Lower lobe of right lung (tissue), 2 donors: ENCODE results near the gene CCDC85A. TPM values are rescaled to one million over a fixed set of nuclear protein-coding genes. Genes with fewer than 3 reads are reported as not detected.

ENCODE experiments used
- ATAC-seq, 2 donors: fragments of 200-7000 bp; cut with Tn5 transposase; one replicate each; pipeline ENCODE4 v1.9.1; 2020 to 2022; ENCODE audit warnings: mild to moderate bottlenecking in 2 of 2, moderate library complexity in 2 of 2
- DNase-seq: peaks from one replicate; pipeline ENCODE4 v3.0.0-alpha.2; 2020
- H3K27ac ChIP-seq: fragments of 200-600 bp; one replicate; pipeline ENCODE4 v1.8.0; 2022
- H3K27me3 ChIP-seq: fragments of 200-600 bp; one replicate; pipeline ENCODE4 v1.8.0; 2022; ENCODE audit warnings: low read depth
- H3K36me3 ChIP-seq: fragments of 200-600 bp; one replicate; pipeline ENCODE4 v1.8.0; 2022; ENCODE audit warnings: mild to moderate bottlenecking
- H3K4me1 ChIP-seq: fragments of 200-600 bp; one replicate; pipeline ENCODE4 v1.8.0; 2022
- H3K4me3 ChIP-seq: fragments of 200-600 bp; one replicate; pipeline ENCODE4 v1.8.0; 2022; ENCODE audit warnings: mild to moderate bottlenecking
- H3K9me3 ChIP-seq: fragments of 200-600 bp; one replicate; pipeline ENCODE4 v1.8.0; 2022
- intact Hi-C: fragments of 100-400 bp; cut with DNase I; formaldehyde crosslinking; loops from one replicate; pipeline ENCODE4 v1.11.0; 2022
- total RNA-seq: library from RNA; stranded (reverse); fragmentation: NEBNext Ultra II Directional; extraction: Animal tissue kit (Norgen Biotek cat#: 25700); gene quantifications from one replicate; pipeline ENCODE4 v1.2.1, GENCODE V29; 2021
- TF ChIP-seq, protein P1 (sequence below): fragments of 200-600 bp; IDR thresholded peaks from one replicate; pipeline ENCODE4 v1.8.0; 2022; ENCODE audit warnings: antibody characterized with exemption, mild to moderate bottlenecking
- donor health status: DM: no; HTN: yes; CAD: no; lungs with severe emphysema.

Gene CCDC85A
- total RNA-seq, 1 donor from 2014 or later: 17.0 TPM

- no peak overlapping the region for H3K27ac ChIP-seq
- no peaks in the 10 kb centered on the region for H3K36me3 ChIP-seq
- H3K9me3 ChIP-seq: no peaks in the 10 kb centered on the region
- H3K4me3 ChIP-seq: no peak overlapping the region
- H3K4me1 ChIP-seq: no peaks in the 10 kb centered on the region
- TF ChIP-seq, protein P1, sequence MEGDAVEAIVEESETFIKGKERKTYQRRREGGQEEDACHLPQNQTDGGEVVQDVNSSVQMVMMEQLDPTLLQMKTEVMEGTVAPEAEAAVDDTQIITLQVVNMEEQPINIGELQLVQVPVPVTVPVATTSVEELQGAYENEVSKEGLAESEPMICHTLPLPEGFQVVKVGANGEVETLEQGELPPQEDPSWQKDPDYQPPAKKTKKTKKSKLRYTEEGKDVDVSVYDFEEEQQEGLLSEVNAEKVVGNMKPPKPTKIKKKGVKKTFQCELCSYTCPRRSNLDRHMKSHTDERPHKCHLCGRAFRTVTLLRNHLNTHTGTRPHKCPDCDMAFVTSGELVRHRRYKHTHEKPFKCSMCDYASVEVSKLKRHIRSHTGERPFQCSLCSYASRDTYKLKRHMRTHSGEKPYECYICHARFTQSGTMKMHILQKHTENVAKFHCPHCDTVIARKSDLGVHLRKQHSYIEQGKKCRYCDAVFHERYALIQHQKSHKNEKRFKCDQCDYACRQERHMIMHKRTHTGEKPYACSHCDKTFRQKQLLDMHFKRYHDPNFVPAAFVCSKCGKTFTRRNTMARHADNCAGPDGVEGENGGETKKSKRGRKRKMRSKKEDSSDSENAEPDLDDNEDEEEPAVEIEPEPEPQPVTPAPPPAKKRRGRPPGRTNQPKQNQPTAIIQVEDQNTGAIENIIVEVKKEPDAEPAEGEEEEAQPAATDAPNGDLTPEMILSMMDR: no peak
- H3K27me3 ChIP-seq: no peaks in the 10 kb centered on the region
- DNase-seq: no peak
- ATAC-seq: no peak
- intact Hi-C loops: no loop called here
These were observed 164.8 kb downstream of the CCDC85A start for GRCh38 chr2:56348392-56349210.

DNA sequence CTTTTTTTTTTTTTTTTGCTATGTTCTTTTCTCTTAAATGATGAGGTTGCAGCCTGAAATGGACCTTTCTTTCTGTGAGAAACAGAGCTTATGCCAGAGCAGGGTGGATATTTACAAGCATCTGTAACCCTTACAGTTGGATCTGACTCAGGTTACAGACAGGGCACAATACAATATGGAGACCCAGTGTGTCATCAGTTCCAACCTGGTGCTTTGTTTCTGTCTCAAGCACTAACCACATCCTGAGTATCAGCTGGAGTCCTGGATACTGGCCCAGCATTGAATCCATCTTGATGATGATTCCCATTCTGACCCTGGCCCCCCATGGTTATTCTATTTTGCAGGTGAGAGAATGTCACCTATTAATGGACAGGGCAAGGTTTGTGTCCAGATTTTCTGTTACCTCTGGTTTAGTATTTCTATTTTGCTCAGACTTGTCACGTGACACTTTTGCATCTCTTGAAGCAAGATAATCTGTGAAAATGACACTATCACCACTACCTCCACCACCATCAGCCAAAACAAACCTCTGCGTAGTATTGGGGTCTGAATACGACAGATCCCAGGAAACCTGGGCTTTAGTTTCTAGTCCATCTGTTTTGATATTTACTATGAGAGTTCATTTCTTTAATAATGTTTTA is 174.0 kb downstream of the CCDC85A start:
- H3K9me3 ChIP-seq: no peaks in the 10 kb centered on the region
- intact Hi-C loops: no loop called here
- H3K4me3 ChIP-seq: no peak overlapping the region
- TF ChIP-seq, protein P1: no peak
- no peaks in the 10 kb centered on the region for H3K4me1 ChIP-seq
- H3K36me3 ChIP-seq: no peaks in the 10 kb centered on the region
- DNase-seq (no peak), ATAC-seq (no peak)
- no peaks in the 10 kb centered on the region for H3K27me3 ChIP-seq
- H3K27ac ChIP-seq: no peak overlapping the region

DNA sequence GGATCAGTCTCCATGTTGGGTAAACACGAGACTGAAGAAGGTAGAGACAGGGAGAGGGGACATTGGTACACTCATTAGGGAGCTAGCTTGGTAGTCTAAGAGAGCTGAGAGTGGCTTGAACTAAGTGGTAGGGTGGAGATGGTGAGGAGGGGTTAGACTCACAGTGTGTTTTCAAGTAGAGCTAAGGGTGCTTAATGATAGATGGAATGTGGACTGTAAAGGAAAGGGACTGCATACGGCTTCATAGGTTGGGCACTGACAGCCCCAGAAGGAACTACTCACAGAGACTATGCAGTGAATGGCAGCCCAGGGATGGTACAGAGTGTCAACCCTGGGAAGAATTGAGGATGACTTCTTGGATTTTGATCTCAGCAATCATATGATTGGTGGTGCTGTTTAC is 178.1 kb downstream of the CCDC85A start:
- TF ChIP-seq, protein P1: no peak
- Histone ChIP-seq H3K4me1 (no peaks in the 10 kb centered on the region), H3K27me3 (no peaks in the 10 kb centered on the region), H3K9me3 (no peaks in the 10 kb centered on the region), H3K27ac (no peak overlapping the region), H3K36me3 (no peaks in the 10 kb centered on the region), H3K4me3 (no peak overlapping the region)
- intact Hi-C loops: no loop called here
- ATAC-seq (peak; percentile 62 to 69), DNase-seq (no peak)

DNA sequence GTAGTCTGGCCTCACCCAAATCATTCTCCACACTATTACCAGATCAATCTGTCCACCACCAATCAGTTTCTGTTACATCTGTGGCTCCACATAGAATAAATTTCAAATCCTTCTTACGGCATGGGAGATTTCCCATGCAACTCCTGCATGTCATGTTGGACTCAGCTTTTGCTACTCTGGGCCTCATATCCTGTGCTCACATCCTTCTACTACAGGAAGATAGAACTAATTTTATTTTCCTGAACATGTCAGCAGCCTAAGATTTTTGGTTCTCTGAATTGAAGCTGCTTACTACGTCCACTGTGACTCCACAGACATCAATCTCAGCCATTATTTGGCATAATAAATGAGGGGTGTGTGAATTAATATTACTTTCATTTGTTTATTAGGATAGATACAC is 181.1 kb downstream of the CCDC85A start:
- ATAC-seq (no peak), DNase-seq (no peak)
- Histone ChIP-seq H3K36me3 (no peaks in the 10 kb centered on the region), H3K27ac (no peak overlapping the region), H3K27me3 (no peaks in the 10 kb centered on the region), H3K9me3 (no peaks in the 10 kb centered on the region), H3K4me1 (no peaks in the 10 kb centered on the region), H3K4me3 (no peak overlapping the region)
- intact Hi-C loops: no loop called here
- TF ChIP-seq, protein P1: no peak

DNA sequence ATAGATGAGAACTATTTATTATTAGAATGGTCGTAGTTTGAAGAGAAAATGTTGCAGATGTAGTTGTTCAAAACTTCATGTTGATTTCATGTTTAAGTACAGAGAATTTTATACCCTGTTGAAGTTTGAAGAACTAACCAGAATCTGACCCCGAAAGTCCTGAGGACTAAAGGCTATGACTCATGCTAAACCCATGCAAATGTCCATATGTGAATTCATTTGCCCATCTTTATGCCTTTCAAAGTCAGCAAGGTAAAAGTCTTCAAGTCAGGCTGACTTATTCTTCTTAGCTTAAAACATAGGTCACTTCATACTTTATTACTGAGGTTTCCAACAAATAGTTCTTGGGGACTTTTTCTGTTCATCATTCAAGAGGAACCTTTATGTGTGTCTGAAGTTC is 185.5 kb downstream of the CCDC85A start:
- intact Hi-C loops: no loop called here
- H3K27ac ChIP-seq: no peak overlapping the region
- no peaks in the 10 kb centered on the region for H3K27me3 ChIP-seq
- DNase-seq: no peak
- TF ChIP-seq, protein P1: no peak
- H3K4me3 ChIP-seq: no peak overlapping the region
- H3K36me3 ChIP-seq: no peaks in the 10 kb centered on the region
- no peaks in the 10 kb centered on the region for H3K9me3 ChIP-seq
- H3K4me1 ChIP-seq: no peaks in the 10 kb centered on the region
- no peak for ATAC-seq
